ENCODE measurements around the gene CLIP1. TPM values are rescaled to one million over a fixed set of nuclear protein-coding genes. Genes with fewer than 3 reads are reported as not detected.

Gene CLIP1
- polyA plus RNA-seq, 3 donors = 6.7 to 50.9 (median 12.9) TPM

DNA sequence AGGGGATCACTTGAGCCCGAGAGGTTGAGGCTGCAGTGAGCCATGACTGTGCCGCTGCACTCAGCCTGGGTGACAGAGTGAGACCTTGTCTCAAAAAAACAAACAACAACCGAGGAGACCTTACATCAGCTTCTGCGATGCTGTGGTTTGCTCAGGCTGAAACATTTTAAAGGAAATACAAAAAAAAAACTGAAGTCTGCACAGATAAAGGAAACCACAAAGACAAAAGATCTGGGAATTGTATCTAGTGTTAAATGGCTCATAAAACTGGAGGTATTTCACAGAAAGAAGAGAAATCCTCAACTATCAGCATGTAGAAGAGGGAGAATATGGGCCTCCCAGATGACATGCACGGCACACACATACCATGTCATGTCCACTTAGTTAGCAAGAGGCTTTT lies 95.9 kb downstream of the CLIP1 start:
- WGBS (ENCODE audit: insufficient coverage) = 20% methylated on average over 1 of the region's 5 CpGs
- no peak overlapping the region for H3K4me2 ChIP-seq (replicated peaks; ENCODE audit: extremely low read depth, low read length, poor library complexity, severe bottlenecking)
- Mint-ChIP-seq H3K36me3 (peaks cover 64 to 88% of the 10 kb centered on the region in 2 donors), H3K9me3 (no peaks in the 10 kb centered on the region), H3K27ac (no peak overlapping the region), H3K27me3 (ENCODE audit: low read depth in 3 of 3) (peaks cover 0 to 3% (median 0%) of the 10 kb centered on the region in 3 donors), H3K4me3 (no peak overlapping the region), H3K4me1 (no peaks in the 10 kb centered on the region)
- no peaks in the 10 kb centered on the region for H3K4me1 ChIP-seq (ENCODE audit: control insufficient read depth in 1 of 2, insufficient read depth in 2 of 2, low read length in 2 of 2)
- no peaks in the 10 kb centered on the region for H3K9me3 ChIP-seq (replicated peaks in 1 of 2; ENCODE audit: control insufficient read depth in 1 of 2, insufficient read depth in 1 of 2, low read length in 2 of 2)
- H3K27ac ChIP-seq (ENCODE audit: low read depth in 1 of 2, low read length in 2 of 2) = no peak overlapping the region
- no peak overlapping the region for H3K9ac ChIP-seq (ENCODE audit: insufficient read depth, low read length, poor library complexity, severe bottlenecking)
- peaks cover 3% of the 10 kb centered on the region for H4K20me1 ChIP-seq (ENCODE audit: insufficient read depth, low read length)
- peaks cover 69 to 95% of the 10 kb centered on the region in 2 donors for H3K36me3 ChIP-seq (replicated peaks in 1 of 2; ENCODE audit: control insufficient read depth in 1 of 2, insufficient read depth in 2 of 2, low read length in 2 of 2)
- no peak for DNase-seq
- intact Hi-C loops (cut with micrococcal nuclease) = no loop called here
- no peak for TF ChIP-seq CTCF (IDR thresholded peaks at IDR 0.05)
- H3K79me2 ChIP-seq (ENCODE audit: insufficient read depth, low read length) = no peaks in the 10 kb centered on the region
- H2AFZ ChIP-seq (ENCODE audit: insufficient read depth, low read depth, low read length, poor library complexity, severe bottlenecking) = no peak overlapping the region
- H3K4me3 ChIP-seq (replicated peaks in 1 of 3; ENCODE audit: low read depth in 2 of 3, low read length in 3 of 3) = no peak overlapping the region
- H3K27me3 ChIP-seq (ENCODE audit: control insufficient read depth in 2 of 2, insufficient read depth in 2 of 2, low read length in 2 of 2) = no peaks in the 10 kb centered on the region

- WGBS (ENCODE audit: insufficient coverage) = 95% methylated on average over 18 of the region's 18 CpGs
- Histone ChIP-seq H3K9me3 (replicated peaks in 1 of 2; ENCODE audit: control insufficient read depth in 1 of 2, insufficient read depth in 1 of 2, low read length in 2 of 2) (no peaks in the 10 kb centered on the region), H4K20me1 (ENCODE audit: insufficient read depth, low read length) (peaks cover 3% of the 10 kb centered on the region), H3K79me2 (ENCODE audit: insufficient read depth, low read length) (no peaks in the 10 kb centered on the region), H3K27ac (ENCODE audit: low read depth in 1 of 2, low read length in 2 of 2) (no peak overlapping the region), H3K4me2 (replicated peaks; ENCODE audit: extremely low read depth, low read length, poor library complexity, severe bottlenecking) (no peak overlapping the region), H3K4me3 (replicated peaks in 1 of 3; ENCODE audit: low read depth in 2 of 3, low read length in 3 of 3) (no peak overlapping the region), H3K9ac (ENCODE audit: insufficient read depth, low read length, poor library complexity, severe bottlenecking) (no peak overlapping the region), H3K36me3 (replicated peaks in 1 of 2; ENCODE audit: control insufficient read depth in 1 of 2, insufficient read depth in 2 of 2, low read length in 2 of 2) (peaks cover 77 to 94% of the 10 kb centered on the region in 2 donors), H3K27me3 (ENCODE audit: control insufficient read depth in 2 of 2, insufficient read depth in 2 of 2, low read length in 2 of 2) (no peaks in the 10 kb centered on the region), H2AFZ (ENCODE audit: insufficient read depth, low read depth, low read length, poor library complexity, severe bottlenecking) (no peak overlapping the region), H3K4me1 (ENCODE audit: control insufficient read depth in 1 of 2, insufficient read depth in 2 of 2, low read length in 2 of 2) (no peaks in the 10 kb centered on the region)
- no peak overlapping the region for H3K27ac Mint-ChIP-seq
- H3K4me1 Mint-ChIP-seq = no peaks in the 10 kb centered on the region
- DNase-seq = no peak
- intact Hi-C loops (cut with micrococcal nuclease) = no loop called here
- H3K9me3 Mint-ChIP-seq = no peaks in the 10 kb centered on the region
- TF ChIP-seq CTCF (IDR thresholded peaks at IDR 0.05) = no peak
- no peak overlapping the region for H3K4me3 Mint-ChIP-seq
- H3K36me3 Mint-ChIP-seq = peaks cover 66 to 81% of the 10 kb centered on the region in 2 donors
- H3K27me3 Mint-ChIP-seq (ENCODE audit: low read depth in 3 of 3) = peaks cover 0 to 2% (median 0%) of the 10 kb centered on the region in 3 donors
Measured at GRCh38 chr12:122323311-122324019, 99.0 kb downstream of the CLIP1 start.
